ENCODE measurements around the gene RORC.
"Not testable (repeated sequence)": the region's sequence is repeated elsewhere in the genome, so short reads cannot be mapped to it uniquely, and the experiment has no call there.

RORC gene

GRCh38 chr1:151787689-151788088, 43.9 kb downstream of the RORC start:
- no peaks in the 10 kb centered on the region for H3K27me3 Mint-ChIP-seq
- H3K36me3 Mint-ChIP-seq: no peaks in the 10 kb centered on the region
- H3K27ac Mint-ChIP-seq: no peak overlapping the region
- no peaks in the 10 kb centered on the region for H3K9me3 Mint-ChIP-seq
- H3K4me1 Mint-ChIP-seq: peaks cover 34% of the 10 kb centered on the region
- H3K4me3 Mint-ChIP-seq: no peak overlapping the region

GRCh38 chr1:151783796-151784195, 47.8 kb downstream of the RORC start:
- peaks cover 9% of the 10 kb centered on the region for H3K36me3 Mint-ChIP-seq
- H3K4me1 Mint-ChIP-seq: peaks cover 3% of the 10 kb centered on the region
- no peaks in the 10 kb centered on the region for H3K9me3 Mint-ChIP-seq
- no peak overlapping the region for H3K4me3 Mint-ChIP-seq
- no peak overlapping the region for H3K27ac Mint-ChIP-seq
- no peaks in the 10 kb centered on the region for H3K27me3 Mint-ChIP-seq

- Mint-ChIP-seq H3K9me3 (no peaks in the 10 kb centered on the region), H3K4me3 (no peak overlapping the region), H3K27ac (no peak overlapping the region), H3K36me3 (peaks cover 14% of the 10 kb centered on the region), H3K4me1 (no peaks in the 10 kb centered on the region), H3K27me3 (no peaks in the 10 kb centered on the region)
These were observed 48.9 kb downstream of the RORC start for GRCh38 chr1:151782741-151783140.

- not testable (repeated sequence) for H3K9me3 Mint-ChIP-seq, H3K27me3 Mint-ChIP-seq, H3K4me3 Mint-ChIP-seq, H3K4me1 Mint-ChIP-seq, H3K27ac Mint-ChIP-seq
- H3K36me3 Mint-ChIP-seq: peaks cover 14% of the 10 kb centered on the region
These were observed 49.6 kb downstream of the RORC start for GRCh38 chr1:151782026-151782425.

- not testable (repeated sequence) for H3K27ac Mint-ChIP-seq, H3K4me3 Mint-ChIP-seq, H3K4me1 Mint-ChIP-seq, H3K27me3 Mint-ChIP-seq, H3K9me3 Mint-ChIP-seq
- peaks cover 16% of the 10 kb centered on the region for H3K36me3 Mint-ChIP-seq
These were observed 50.9 kb downstream of the RORC start for GRCh38 chr1:151780736-151781135.

- Mint-ChIP-seq H3K4me1 (no peaks in the 10 kb centered on the region), H3K27me3 (no peaks in the 10 kb centered on the region), H3K9me3 (no peaks in the 10 kb centered on the region), H3K36me3 (peaks cover 16% of the 10 kb centered on the region), H3K27ac (no peak overlapping the region), H3K4me3 (no peak overlapping the region)
These were observed 51.8 kb downstream of the RORC start for GRCh38 chr1:151779852-151780251.

- H3K27ac Mint-ChIP-seq: no peak overlapping the region
- no peak overlapping the region for H3K4me3 Mint-ChIP-seq
- H3K27me3 Mint-ChIP-seq: no peaks in the 10 kb centered on the region
- H3K4me1 Mint-ChIP-seq: no peaks in the 10 kb centered on the region
- H3K9me3 Mint-ChIP-seq: no peaks in the 10 kb centered on the region
- H3K36me3 Mint-ChIP-seq: peaks cover 16% of the 10 kb centered on the region
These were observed 54.3 kb downstream of the RORC start for GRCh38 chr1:151777317-151777716.

- Mint-ChIP-seq H3K9me3 (no peaks in the 10 kb centered on the region), H3K36me3 (peaks cover 16% of the 10 kb centered on the region), H3K27ac (no peak overlapping the region), H3K4me3 (no peak overlapping the region), H3K27me3 (no peaks in the 10 kb centered on the region), H3K4me1 (no peaks in the 10 kb centered on the region)
These were observed 54.9 kb downstream of the RORC start for GRCh38 chr1:151776665-151777062.

- H3K36me3 Mint-ChIP-seq: peaks cover 12% of the 10 kb centered on the region
- no peaks in the 10 kb centered on the region for H3K9me3 Mint-ChIP-seq
- H3K4me1 Mint-ChIP-seq: no peaks in the 10 kb centered on the region
- no peak overlapping the region for H3K4me3 Mint-ChIP-seq
- H3K27me3 Mint-ChIP-seq: no peaks in the 10 kb centered on the region
- H3K27ac Mint-ChIP-seq: no peak overlapping the region
These were observed 55.5 kb downstream of the RORC start for GRCh38 chr1:151775894-151776664.

- Mint-ChIP-seq H3K4me3 (no peak overlapping the region), H3K27me3 (no peaks in the 10 kb centered on the region), H3K4me1 (no peaks in the 10 kb centered on the region), H3K9me3 (no peaks in the 10 kb centered on the region), H3K36me3 (peaks cover 7% of the 10 kb centered on the region), H3K27ac (no peak overlapping the region)
These were observed 57.2 kb downstream of the RORC start for GRCh38 chr1:151774256-151774922.

GRCh38 chr1:151773702-151774101, 57.9 kb downstream of the RORC start:
- Mint-ChIP-seq H3K27ac (no peak overlapping the region), H3K4me3 (no peak overlapping the region), H3K4me1 (no peaks in the 10 kb centered on the region), H3K27me3 (no peaks in the 10 kb centered on the region), H3K9me3 (no peaks in the 10 kb centered on the region), H3K36me3 (peaks cover 7% of the 10 kb centered on the region)

- H3K4me1 Mint-ChIP-seq, H3K27me3 Mint-ChIP-seq, H3K27ac Mint-ChIP-seq, H3K4me3 Mint-ChIP-seq, H3K9me3 Mint-ChIP-seq, H3K36me3 Mint-ChIP-seq: not testable (repeated sequence)
These were observed 62.3 kb downstream of the RORC start for GRCh38 chr1:151769270-151769669.

- not testable (repeated sequence) for H3K27ac Mint-ChIP-seq, H3K36me3 Mint-ChIP-seq, H3K4me3 Mint-ChIP-seq, H3K4me1 Mint-ChIP-seq, H3K9me3 Mint-ChIP-seq, H3K27me3 Mint-ChIP-seq
These were observed 63.1 kb downstream of the RORC start for GRCh38 chr1:151768351-151769066.

GRCh38 chr1:151763990-151764389, 67.6 kb downstream of the RORC start:
- Mint-ChIP-seq H3K27me3 (no peaks in the 10 kb centered on the region), H3K4me1 (peaks cover 19% of the 10 kb centered on the region), H3K27ac (peak overlapping the region; percentile 99), H3K4me3 (peak overlapping the region; percentile 97), H3K9me3 (no peaks in the 10 kb centered on the region), H3K36me3 (peaks cover 4% of the 10 kb centered on the region)

GRCh38 chr1:151762941-151763921, 68.4 kb downstream of the RORC start, which contains the start of gene MRPL9:
Gene MRPL9 (minus strand): TSS chr1:151763496. CDS start chr1:151763479, 17 bp downstream.
- peak within 1 kb of the TSS; percentile 97 for H3K4me3 Mint-ChIP-seq
- H3K27me3 Mint-ChIP-seq: no peaks in the 10 kb centered on the region
- peaks cover 4% of the 10 kb centered on the region for H3K36me3 Mint-ChIP-seq
- no peaks in the 10 kb centered on the region for H3K9me3 Mint-ChIP-seq
- H3K4me1 Mint-ChIP-seq: peaks cover 19% of the 10 kb centered on the region
- peak within 1 kb of the TSS; percentile 99 for H3K27ac Mint-ChIP-seq
